KMS-11 (cell line): ENCODE data around the gene MED13L.
"Not testable (repeated sequence)": the region's sequence is repeated elsewhere in the genome, so short reads cannot be mapped to it uniquely, and the experiment has no call there.

Source experiments
- H2AFZ ChIP-seq: fragments of 200-600 bp; sonication (generic); 2 replicates; pipeline ENCODE4 v1.6.1; 2016; ENCODE audit warnings: antibody characterized with exemption, mixed run types, low read depth
- H3K27ac ChIP-seq: fragments of 200-600 bp; sonication (generic); 2 replicates; pipeline ENCODE4 v1.6.1; 2016; ENCODE audit warnings: mild to moderate bottlenecking, mixed run types
- H3K27me3 ChIP-seq: fragments of 200-600 bp; sonication (generic); 2 replicates; pipeline ENCODE4 v1.6.1; 2017; ENCODE audit warnings: mild to moderate bottlenecking, low read depth, mixed run types, moderate library complexity; ENCODE audit not compliant: insufficient read depth
- H3K36me3 ChIP-seq: fragments of 200-600 bp; sonication (generic); 2 replicates; pipeline ENCODE4 v1.6.1; 2017; ENCODE audit warnings: mild to moderate bottlenecking, mixed run types; ENCODE audit not compliant: insufficient read depth
- H3K4me1 ChIP-seq: fragments of 200-600 bp; sonication (generic); 2 replicates; pipeline ENCODE4 v1.6.1; 2016; ENCODE audit warnings: mild to moderate bottlenecking, low read depth, mixed run types; ENCODE audit not compliant: poor library complexity, severe bottlenecking
- H3K4me2 ChIP-seq: fragments of 200-600 bp; sonication (generic); 2 replicates; pipeline ENCODE4 v1.7.0; 2016; ENCODE audit warnings: mild to moderate bottlenecking, mixed run types
- H3K4me3 ChIP-seq: fragments of 200-600 bp; sonication (generic); IDR thresholded peaks from 2 replicates; pipeline ENCODE4 v1.6.1; 2017; ENCODE audit warnings: low read depth, low read length, mixed read lengths; ENCODE audit not compliant: insufficient read depth
- H3K79me2 ChIP-seq: fragments of 200-600 bp; sonication (generic); 2 replicates; pipeline ENCODE4 v1.6.1; 2016; ENCODE audit warnings: low read depth, mixed run types; ENCODE audit not compliant: insufficient read depth
- H3K9ac ChIP-seq: fragments of 200-600 bp; sonication (generic); 2 replicates; pipeline ENCODE4 v1.6.1; 2016; ENCODE audit warnings: mild to moderate bottlenecking, mixed run types
- H4K20me1 ChIP-seq: fragments of 200-600 bp; sonication (generic); 2 replicates; pipeline ENCODE4 v1.6.1; 2016; ENCODE audit warnings: mild to moderate bottlenecking, mixed run types; ENCODE audit not compliant: insufficient read depth
- CTCF ChIP-seq: fragments of 200-600 bp; sonication (generic); conservative IDR thresholded peaks from 2 replicates; pipeline ENCODE4 v1.6.1; 2017; ENCODE audit warnings: low read depth, mild to moderate bottlenecking, antibody characterized with exemption, low read length, moderate library complexity, mixed read lengths

The MED13L gene

GRCh38 chr12:116040402-116040801 lies 237.1 kb downstream of the MED13L start:
- Histone ChIP-seq H3K4me1 (peaks cover 17% of the 10 kb centered on the region), H4K20me1 (no peaks in the 10 kb centered on the region), H3K36me3 (no peaks in the 10 kb centered on the region), H3K79me2 (peaks cover 5% of the 10 kb centered on the region; the same call in 1 of the 2 replicates), H3K27ac (no peak overlapping the region), H3K4me2 (no peak overlapping the region), H3K9ac (no peak overlapping the region), H3K4me3 (no peak overlapping the region), H2AFZ (no peak overlapping the region), H3K27me3 (no peaks in the 10 kb centered on the region)
- no peak for TF ChIP-seq CTCF

GRCh38 chr12:116039081-116039480 lies 238.4 kb downstream of the MED13L start:
- H3K4me1 ChIP-seq = peaks cover 4% of the 10 kb centered on the region
- no peak overlapping the region for H3K27ac ChIP-seq
- no peak overlapping the region for H2AFZ ChIP-seq
- H3K4me3 ChIP-seq = no peak overlapping the region
- no peak overlapping the region for H3K9ac ChIP-seq
- peaks cover 3% of the 10 kb centered on the region; the same call in 1 of the 2 replicates for H3K79me2 ChIP-seq
- H3K27me3 ChIP-seq = no peaks in the 10 kb centered on the region
- no peak overlapping the region for H3K4me2 ChIP-seq
- H4K20me1 ChIP-seq = no peaks in the 10 kb centered on the region
- H3K36me3 ChIP-seq = no peaks in the 10 kb centered on the region
- no peak for TF ChIP-seq CTCF

- Histone ChIP-seq H3K79me2 (no peaks in the 10 kb centered on the region; the same call in 1 of the 2 replicates), H4K20me1 (no peaks in the 10 kb centered on the region), H2AFZ (no peak overlapping the region), H3K9ac (no peak overlapping the region), H3K4me3 (no peak overlapping the region), H3K36me3 (no peaks in the 10 kb centered on the region), H3K27ac (no peak overlapping the region), H3K4me1 (no peaks in the 10 kb centered on the region), H3K4me2 (no peak overlapping the region), H3K27me3 (no peaks in the 10 kb centered on the region)
- TF ChIP-seq CTCF = no peak
Measured at GRCh38 chr12:116037941-116038837, 239.3 kb downstream of the MED13L start.

- H3K79me2 ChIP-seq = no peaks in the 10 kb centered on the region; the same call in 1 of the 2 replicates
- no peaks in the 10 kb centered on the region for H3K4me1 ChIP-seq
- no peaks in the 10 kb centered on the region for H4K20me1 ChIP-seq
- H3K27me3 ChIP-seq = no peaks in the 10 kb centered on the region
- no peak overlapping the region for H2AFZ ChIP-seq
- H3K27ac ChIP-seq = no peak overlapping the region
- no peak overlapping the region for H3K4me3 ChIP-seq
- no peak for TF ChIP-seq CTCF
- H3K36me3 ChIP-seq = no peaks in the 10 kb centered on the region
- H3K4me2 ChIP-seq = no peak overlapping the region
- H3K9ac ChIP-seq = no peak overlapping the region
Measured at GRCh38 chr12:116033765-116034164, 243.7 kb downstream of the MED13L start.

- not testable (repeated sequence) for H3K4me2 ChIP-seq, H2AFZ ChIP-seq, H4K20me1 ChIP-seq, H3K27me3 ChIP-seq, H3K27ac ChIP-seq, H3K79me2 ChIP-seq, H3K4me3 ChIP-seq, H3K9ac ChIP-seq, H3K36me3 ChIP-seq
- peaks cover 16% of the 10 kb centered on the region for H3K4me1 ChIP-seq
Measured at GRCh38 chr12:116031624-116032023, 245.9 kb downstream of the MED13L start.
